Measurements from ENCODE around the gene TRIP10.
A peak's percentile ranks its signal among the peaks of the same experiment; 100 is the strongest.

The TRIP10 gene

DNA sequence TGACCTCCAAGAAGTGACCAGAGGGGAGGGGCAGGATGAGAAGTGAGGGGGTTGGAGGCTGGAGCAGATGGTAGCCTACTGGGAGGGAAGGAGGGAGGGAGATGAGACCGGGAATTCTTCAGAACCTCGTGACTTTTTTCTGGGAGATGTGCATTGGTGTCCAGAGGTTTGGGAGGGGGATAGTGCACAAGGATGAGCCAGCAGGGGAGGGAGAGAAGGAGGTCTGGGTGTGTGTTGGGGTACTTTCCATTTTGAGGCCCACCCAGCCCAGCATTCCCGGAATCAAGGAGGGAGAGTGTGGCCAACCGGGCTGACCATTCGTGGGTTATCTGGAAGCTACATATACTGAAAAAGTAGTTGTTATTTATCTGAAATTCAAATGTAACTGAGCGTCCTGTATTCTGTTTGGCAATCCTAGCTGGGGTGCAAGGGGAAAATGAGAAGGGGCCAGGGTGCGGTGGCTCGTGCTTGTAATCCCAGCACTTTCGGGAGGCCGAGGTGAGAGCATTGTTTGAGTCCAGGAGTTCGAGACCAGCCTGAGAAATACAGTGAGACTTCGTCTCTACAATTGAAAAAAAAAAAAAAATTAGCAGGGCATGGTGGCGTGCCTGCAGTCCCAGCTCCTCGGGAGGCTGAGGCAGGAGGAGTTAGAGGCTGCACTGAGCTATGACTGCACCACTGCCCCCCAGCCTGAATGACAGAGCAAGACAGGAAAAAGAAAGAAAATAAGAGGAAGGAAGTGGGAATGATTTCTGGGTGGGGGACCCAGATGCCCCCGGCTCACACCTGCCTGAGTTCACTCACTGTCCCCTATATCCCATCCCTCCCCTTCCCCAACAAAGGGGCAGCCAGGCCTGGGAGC, 14.6 kb upstream of the TRIP10 start (continued):
- TF ChIP-seq ZNF70 (CRISPR knock-in tag; IDR thresholded peaks at IDR 0.05) (no peak), ESRRG (CRISPR knock-in tag; IDR thresholded peaks at IDR 0.05) (no peak), RARB (CRISPR knock-in tag; IDR thresholded peaks at IDR 0.05) (no peak), OSR1 (CRISPR knock-in tag; IDR thresholded peaks at IDR 0.05) (no peak), ARNTL (CRISPR knock-in tag; IDR thresholded peaks at IDR 0.05; ENCODE audit: borderline replicate concordance, low read depth) (no peak), ZFP3 (CRISPR knock-in tag; IDR thresholded peaks at IDR 0.05) (no peak), ISL1 (CRISPR knock-in tag; IDR thresholded peaks at IDR 0.05) (no peak), CSDC2 (CRISPR knock-in tag; IDR thresholded peaks at IDR 0.05) (no peak), ZC3H10 (CRISPR knock-in tag; IDR thresholded peaks at IDR 0.05) (no peak)
- TF ChIP-seq, protein P1, sequence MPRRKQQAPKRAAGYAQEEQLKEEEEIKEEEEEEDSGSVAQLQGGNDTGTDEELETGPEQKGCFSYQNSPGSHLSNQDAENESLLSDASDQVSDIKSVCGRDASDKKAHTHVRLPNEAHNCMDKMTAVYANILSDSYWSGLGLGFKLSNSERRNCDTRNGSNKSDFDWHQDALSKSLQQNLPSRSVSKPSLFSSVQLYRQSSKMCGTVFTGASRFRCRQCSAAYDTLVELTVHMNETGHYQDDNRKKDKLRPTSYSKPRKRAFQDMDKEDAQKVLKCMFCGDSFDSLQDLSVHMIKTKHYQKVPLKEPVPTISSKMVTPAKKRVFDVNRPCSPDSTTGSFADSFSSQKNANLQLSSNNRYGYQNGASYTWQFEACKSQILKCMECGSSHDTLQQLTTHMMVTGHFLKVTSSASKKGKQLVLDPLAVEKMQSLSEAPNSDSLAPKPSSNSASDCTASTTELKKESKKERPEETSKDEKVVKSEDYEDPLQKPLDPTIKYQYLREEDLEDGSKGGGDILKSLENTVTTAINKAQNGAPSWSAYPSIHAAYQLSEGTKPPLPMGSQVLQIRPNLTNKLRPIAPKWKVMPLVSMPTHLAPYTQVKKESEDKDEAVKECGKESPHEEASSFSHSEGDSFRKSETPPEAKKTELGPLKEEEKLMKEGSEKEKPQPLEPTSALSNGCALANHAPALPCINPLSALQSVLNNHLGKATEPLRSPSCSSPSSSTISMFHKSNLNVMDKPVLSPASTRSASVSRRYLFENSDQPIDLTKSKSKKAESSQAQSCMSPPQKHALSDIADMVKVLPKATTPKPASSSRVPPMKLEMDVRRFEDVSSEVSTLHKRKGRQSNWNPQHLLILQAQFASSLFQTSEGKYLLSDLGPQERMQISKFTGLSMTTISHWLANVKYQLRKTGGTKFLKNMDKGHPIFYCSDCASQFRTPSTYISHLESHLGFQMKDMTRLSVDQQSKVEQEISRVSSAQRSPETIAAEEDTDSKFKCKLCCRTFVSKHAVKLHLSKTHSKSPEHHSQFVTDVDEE (CRISPR knock-in tag; IDR thresholded peaks at IDR 0.05) = no peak

DNA sequence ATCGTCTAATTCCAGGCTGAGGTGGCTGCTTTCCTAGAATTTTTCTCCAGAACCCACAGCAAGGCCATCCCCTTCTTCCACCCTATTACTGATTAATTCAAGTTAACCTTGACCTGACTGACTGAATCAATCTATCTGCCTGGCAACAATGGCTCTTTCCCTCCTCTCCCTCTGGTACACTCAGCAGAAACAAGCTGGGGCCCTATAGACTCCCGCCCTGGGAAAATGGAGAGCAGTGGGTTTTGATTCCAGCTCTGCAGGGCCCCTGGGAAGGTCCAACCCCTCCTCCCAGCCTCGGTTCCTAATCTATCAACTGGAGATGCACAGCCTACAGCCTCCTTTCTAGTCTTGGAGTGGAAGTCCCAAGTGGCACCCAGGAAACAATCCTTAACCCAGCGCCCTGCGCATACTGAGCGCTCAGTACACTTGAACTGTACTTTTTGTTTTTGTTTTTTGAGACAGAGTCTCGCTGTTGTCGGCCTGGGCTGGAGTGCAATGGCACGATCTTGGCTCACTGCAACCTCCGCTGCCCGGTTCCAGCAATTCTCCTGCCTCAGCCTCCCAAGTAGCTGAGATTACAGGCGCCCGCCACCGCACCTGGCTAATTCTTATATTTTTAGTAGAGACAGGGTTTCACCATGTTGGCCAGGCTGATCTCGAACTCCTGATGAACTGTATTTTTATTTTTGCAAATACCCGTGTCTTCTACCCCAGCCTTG, 13.8 kb upstream of the TRIP10 start:
- ATAC-seq = no peak
- TF ChIP-seq ZFP3 (CRISPR knock-in tag; IDR thresholded peaks at IDR 0.05) (no peak), ZNF8 (CRISPR knock-in tag; IDR thresholded peaks at IDR 0.05) (no peak), ARNTL (CRISPR knock-in tag; IDR thresholded peaks at IDR 0.05; ENCODE audit: borderline replicate concordance, low read depth) (no peak), TOX (CRISPR knock-in tag; IDR thresholded peaks at IDR 0.05; ENCODE audit: borderline replicate concordance) (no peak), RARB (CRISPR knock-in tag; IDR thresholded peaks at IDR 0.05) (no peak), ZNF565 (CRISPR knock-in tag; conservative IDR thresholded peaks at IDR 0.05; ENCODE audit: low read depth) (no peak), BACH2 (CRISPR knock-in tag; IDR thresholded peaks at IDR 0.05; ENCODE audit: borderline replicate concordance) (no peak), PPARA (CRISPR knock-in tag; IDR thresholded peaks at IDR 0.05; ENCODE audit: borderline replicate concordance) (no peak), ESRRG (CRISPR knock-in tag; IDR thresholded peaks at IDR 0.05) (no peak), ZC3H10 (CRISPR knock-in tag; IDR thresholded peaks at IDR 0.05) (no peak), OSR1 (CRISPR knock-in tag; IDR thresholded peaks at IDR 0.05) (no peak)
- TF ChIP-seq, protein P2, sequence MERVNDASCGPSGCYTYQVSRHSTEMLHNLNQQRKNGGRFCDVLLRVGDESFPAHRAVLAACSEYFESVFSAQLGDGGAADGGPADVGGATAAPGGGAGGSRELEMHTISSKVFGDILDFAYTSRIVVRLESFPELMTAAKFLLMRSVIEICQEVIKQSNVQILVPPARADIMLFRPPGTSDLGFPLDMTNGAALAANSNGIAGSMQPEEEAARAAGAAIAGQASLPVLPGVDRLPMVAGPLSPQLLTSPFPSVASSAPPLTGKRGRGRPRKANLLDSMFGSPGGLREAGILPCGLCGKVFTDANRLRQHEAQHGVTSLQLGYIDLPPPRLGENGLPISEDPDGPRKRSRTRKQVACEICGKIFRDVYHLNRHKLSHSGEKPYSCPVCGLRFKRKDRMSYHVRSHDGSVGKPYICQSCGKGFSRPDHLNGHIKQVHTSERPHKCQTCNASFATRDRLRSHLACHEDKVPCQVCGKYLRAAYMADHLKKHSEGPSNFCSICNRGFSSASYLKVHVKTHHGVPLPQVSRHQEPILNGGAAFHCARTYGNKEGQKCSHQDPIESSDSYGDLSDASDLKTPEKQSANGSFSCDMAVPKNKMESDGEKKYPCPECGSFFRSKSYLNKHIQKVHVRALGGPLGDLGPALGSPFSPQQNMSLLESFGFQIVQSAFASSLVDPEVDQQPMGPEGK (CRISPR knock-in tag; IDR thresholded peaks at IDR 0.05; ENCODE audit: borderline replicate concordance) = no peak
- TF ChIP-seq, protein P3, sequence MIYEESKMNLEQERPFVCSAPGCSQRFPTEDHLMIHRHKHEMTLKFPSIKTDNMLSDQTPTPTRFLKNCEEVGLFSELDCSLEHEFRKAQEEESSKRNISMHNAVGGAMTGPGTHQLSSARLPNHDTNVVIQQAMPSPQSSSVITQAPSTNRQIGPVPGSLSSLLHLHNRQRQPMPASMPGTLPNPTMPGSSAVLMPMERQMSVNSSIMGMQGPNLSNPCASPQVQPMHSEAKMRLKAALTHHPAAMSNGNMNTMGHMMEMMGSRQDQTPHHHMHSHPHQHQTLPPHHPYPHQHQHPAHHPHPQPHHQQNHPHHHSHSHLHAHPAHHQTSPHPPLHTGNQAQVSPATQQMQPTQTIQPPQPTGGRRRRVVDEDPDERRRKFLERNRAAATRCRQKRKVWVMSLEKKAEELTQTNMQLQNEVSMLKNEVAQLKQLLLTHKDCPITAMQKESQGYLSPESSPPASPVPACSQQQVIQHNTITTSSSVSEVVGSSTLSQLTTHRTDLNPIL (CRISPR knock-in tag; IDR thresholded peaks at IDR 0.05; ENCODE audit: low read depth) = no peak

DNA sequence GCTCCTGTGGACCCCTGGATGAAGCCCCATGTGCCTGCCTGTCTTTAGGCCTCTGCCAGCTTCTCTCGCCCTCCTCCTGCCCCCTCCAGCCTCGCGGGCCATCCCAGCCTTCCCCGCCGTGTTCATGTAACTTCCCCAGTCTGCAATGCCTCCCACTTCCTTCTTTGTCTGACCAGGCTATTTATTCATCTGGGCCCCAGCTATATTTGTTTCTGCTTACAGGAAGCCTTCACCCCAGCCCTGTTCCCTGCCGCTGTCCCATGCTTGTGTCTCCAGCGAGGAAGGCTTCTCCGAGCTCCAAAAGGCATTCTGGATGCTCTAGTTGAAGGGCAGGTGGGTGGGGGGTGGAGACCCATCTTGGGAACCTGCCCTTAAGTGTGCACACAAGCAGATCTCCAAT, 11.1 kb upstream of the TRIP10 start:
- TF ChIP-seq, protein P3 (CRISPR knock-in tag; IDR thresholded peaks at IDR 0.05; ENCODE audit: low read depth) = no peak
- TF ChIP-seq ZNF8 (CRISPR knock-in tag; IDR thresholded peaks at IDR 0.05) (no peak), ZC3H10 (CRISPR knock-in tag; IDR thresholded peaks at IDR 0.05) (no peak), ZNF70 (CRISPR knock-in tag; IDR thresholded peaks at IDR 0.05) (no peak), ZNF565 (CRISPR knock-in tag; conservative IDR thresholded peaks at IDR 0.05; ENCODE audit: low read depth) (no peak), GLIS3 (CRISPR knock-in tag; IDR thresholded peaks at IDR 0.05) (no peak), RARB (CRISPR knock-in tag; IDR thresholded peaks at IDR 0.05) (no peak), OSR1 (CRISPR knock-in tag; IDR thresholded peaks at IDR 0.05) (no peak)
- TF ChIP-seq, protein P4, sequence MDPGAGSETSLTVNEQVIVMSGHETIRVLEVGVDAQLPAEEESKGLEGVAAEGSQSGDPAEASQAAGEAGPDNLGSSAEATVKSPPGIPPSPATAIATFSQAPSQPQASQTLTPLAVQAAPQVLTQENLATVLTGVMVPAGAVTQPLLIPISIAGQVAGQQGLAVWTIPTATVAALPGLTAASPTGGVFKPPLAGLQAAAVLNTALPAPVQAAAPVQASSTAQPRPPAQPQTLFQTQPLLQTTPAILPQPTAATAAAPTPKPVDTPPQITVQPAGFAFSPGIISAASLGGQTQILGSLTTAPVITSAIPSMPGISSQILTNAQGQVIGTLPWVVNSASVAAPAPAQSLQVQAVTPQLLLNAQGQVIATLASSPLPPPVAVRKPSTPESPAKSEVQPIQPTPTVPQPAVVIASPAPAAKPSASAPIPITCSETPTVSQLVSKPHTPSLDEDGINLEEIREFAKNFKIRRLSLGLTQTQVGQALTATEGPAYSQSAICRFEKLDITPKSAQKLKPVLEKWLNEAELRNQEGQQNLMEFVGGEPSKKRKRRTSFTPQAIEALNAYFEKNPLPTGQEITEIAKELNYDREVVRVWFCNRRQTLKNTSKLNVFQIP (CRISPR knock-in tag; IDR thresholded peaks at IDR 0.05; ENCODE audit: borderline replicate concordance, low read depth) = no peak
- TF ChIP-seq, protein P5, sequence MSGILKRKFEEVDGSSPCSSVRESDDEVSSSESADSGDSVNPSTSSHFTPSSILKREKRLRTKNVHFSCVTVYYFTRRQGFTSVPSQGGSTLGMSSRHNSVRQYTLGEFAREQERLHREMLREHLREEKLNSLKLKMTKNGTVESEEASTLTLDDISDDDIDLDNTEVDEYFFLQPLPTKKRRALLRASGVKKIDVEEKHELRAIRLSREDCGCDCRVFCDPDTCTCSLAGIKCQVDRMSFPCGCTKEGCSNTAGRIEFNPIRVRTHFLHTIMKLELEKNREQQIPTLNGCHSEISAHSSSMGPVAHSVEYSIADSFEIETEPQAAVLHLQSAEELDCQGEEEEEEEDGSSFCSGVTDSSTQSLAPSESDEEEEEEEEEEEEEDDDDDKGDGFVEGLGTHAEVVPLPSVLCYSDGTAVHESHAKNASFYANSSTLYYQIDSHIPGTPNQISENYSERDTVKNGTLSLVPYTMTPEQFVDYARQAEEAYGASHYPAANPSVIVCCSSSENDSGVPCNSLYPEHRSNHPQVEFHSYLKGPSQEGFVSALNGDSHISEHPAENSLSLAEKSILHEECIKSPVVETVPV (CRISPR knock-in tag; IDR thresholded peaks at IDR 0.05) = no peak
- ATAC-seq = peak; percentile 18
